ENCODE data around the gene AQP9.

Gene AQP9

GRCh38 chr15:58163985-58164384 lies 25.8 kb downstream of the AQP9 start:
- Mint-ChIP-seq H3K4me3 (no peak overlapping the region), H3K27me3 (ENCODE audit: low read depth) (peaks cover 6% of the 10 kb centered on the region), H3K36me3 (ENCODE audit: low read depth) (no peaks in the 10 kb centered on the region), H3K27ac (no peak overlapping the region), H3K9me3 (no peaks in the 10 kb centered on the region), H3K4me1 (peaks cover 27% of the 10 kb centered on the region)
- no peak for TF ChIP-seq CTCF (IDR thresholded peaks at IDR 0.05; ENCODE audit: unreplicated experiment in 3 of 3)

- no peaks in the 10 kb centered on the region for H3K36me3 Mint-ChIP-seq (ENCODE audit: low read depth)
- no peak overlapping the region for H3K27ac Mint-ChIP-seq
- H3K4me3 Mint-ChIP-seq = no peak overlapping the region
- H3K4me1 Mint-ChIP-seq = peaks cover 27% of the 10 kb centered on the region
- TF ChIP-seq CTCF (IDR thresholded peaks at IDR 0.05; ENCODE audit: unreplicated experiment in 3 of 3) = no peak
- no peaks in the 10 kb centered on the region for H3K9me3 Mint-ChIP-seq
- H3K27me3 Mint-ChIP-seq (ENCODE audit: low read depth) = peaks cover 6% of the 10 kb centered on the region
These were observed 26.7 kb downstream of the AQP9 start for GRCh38 chr15:58164926-58165325.

- H3K4me3 Mint-ChIP-seq = no peak overlapping the region
- peaks cover 26% of the 10 kb centered on the region for H3K4me1 Mint-ChIP-seq
- H3K36me3 Mint-ChIP-seq (ENCODE audit: low read depth) = no peaks in the 10 kb centered on the region
- H3K27me3 Mint-ChIP-seq (ENCODE audit: low read depth) = peaks cover 6% of the 10 kb centered on the region
- H3K27ac Mint-ChIP-seq = peak overlapping the region in 2 of 3 experiments; percentile 33 to 52
- no peak for TF ChIP-seq CTCF (IDR thresholded peaks at IDR 0.05; ENCODE audit: unreplicated experiment in 3 of 3)
- H3K9me3 Mint-ChIP-seq = no peaks in the 10 kb centered on the region
These were observed 27.5 kb downstream of the AQP9 start for GRCh38 chr15:58165661-58166060.

GRCh38 chr15:58167095-58167691 lies 29.0 kb downstream of the AQP9 start:
- Mint-ChIP-seq H3K27ac (peak overlapping the region in 1 of 3 experiments; percentile 67), H3K27me3 (ENCODE audit: low read depth) (peaks cover 6% of the 10 kb centered on the region)

GRCh38 chr15:58169934-58170333 lies 31.8 kb downstream of the AQP9 start:
- H3K27ac Mint-ChIP-seq = no peak overlapping the region

More at GRCh38 chr15:58167095-58167691, 29.0 kb downstream of the AQP9 start:
- H3K4me3 Mint-ChIP-seq = no peak overlapping the region
- no peaks in the 10 kb centered on the region for H3K9me3 Mint-ChIP-seq
- H3K4me1 Mint-ChIP-seq = peaks cover 25% of the 10 kb centered on the region
- no peaks in the 10 kb centered on the region for H3K36me3 Mint-ChIP-seq (ENCODE audit: low read depth)
- TF ChIP-seq CTCF (IDR thresholded peaks at IDR 0.05; ENCODE audit: unreplicated experiment in 3 of 3) = no peak

More at GRCh38 chr15:58169934-58170333, 31.8 kb downstream of the AQP9 start:
- Mint-ChIP-seq H3K27me3 (ENCODE audit: low read depth) (peaks cover 10% of the 10 kb centered on the region), H3K4me3 (no peak overlapping the region), H3K4me1 (peaks cover 22% of the 10 kb centered on the region), H3K36me3 (ENCODE audit: low read depth) (no peaks in the 10 kb centered on the region), H3K9me3 (no peaks in the 10 kb centered on the region)
- no peak for TF ChIP-seq CTCF (IDR thresholded peaks at IDR 0.05; ENCODE audit: unreplicated experiment in 3 of 3)

Data from nephron (organoid).